Stimulated activated CD8-positive, alpha-beta memory T cell treated with anti-CD3 and anti-CD28 coated beads, Interleukin-4, amount 100 ng/mL, for 48 hours (primary cell): ENCODE data around the gene MSH2.
A peak's percentile ranks its signal among the peaks of the same experiment; 100 is the strongest.
"Not testable (repeated sequence)": the region's sequence is repeated elsewhere in the genome, so short reads cannot be mapped to it uniquely, and the experiment has no call there.

Source experiments
- DNase-seq: peaks from one replicate; pipeline ENCODE4 v3.0.0-alpha.2; 2020

MSH2 gene

GRCh38 chr2:47402805-47403608, at the start of gene MSH2:
TSS of gene MSH2 (plus strand) at chr2:47403156. CDS start at chr2:47403192, 36 bp downstream.
- DNase-seq, result peak; percentile 94

GRCh38 chr2:47354013-47354847, 48.7 kb upstream of the MSH2 start:
- DNase-seq, result no peak

- DNase-seq, result no peak
Measured at GRCh38 chr2:47354848-47355204, 48.1 kb upstream of the MSH2 start.

- DNase-seq, result no peak
Measured at GRCh38 chr2:47357483-47357882, 45.5 kb upstream of the MSH2 start.

- no peak for DNase-seq
Measured at GRCh38 chr2:47359375-47359868, 43.5 kb upstream of the MSH2 start.

GRCh38 chr2:47360283-47360682, 42.7 kb upstream of the MSH2 start:
- no peak for DNase-seq

GRCh38 chr2:47360927-47361326, 42.0 kb upstream of the MSH2 start:
- DNase-seq, result no peak

GRCh38 chr2:47361505-47362229, 41.3 kb upstream of the MSH2 start:
- DNase-seq, result not testable (repeated sequence)

- DNase-seq, result no peak
Measured at GRCh38 chr2:47373747-47374146, 29.2 kb upstream of the MSH2 start.

GRCh38 chr2:47375307-47375706, 27.6 kb upstream of the MSH2 start:
- DNase-seq, result no peak

GRCh38 chr2:47379384-47379783, 23.6 kb upstream of the MSH2 start:
- no peak for DNase-seq

- no peak for DNase-seq
Measured at GRCh38 chr2:47381408-47381807, 21.5 kb upstream of the MSH2 start.

- no peak for DNase-seq
Measured at GRCh38 chr2:47386551-47386950, 16.4 kb upstream of the MSH2 start.

- no peak for DNase-seq
Measured at GRCh38 chr2:47388888-47389287, 14.1 kb upstream of the MSH2 start.

GRCh38 chr2:47389692-47390091, 13.3 kb upstream of the MSH2 start:
- no peak for DNase-seq

- no peak for DNase-seq
Measured at GRCh38 chr2:47401789-47402554, 984 bp upstream of the MSH2 start.

GRCh38 chr2:47402555-47402804, 476 bp upstream of the MSH2 start:
- no peak for DNase-seq

GRCh38 chr2:47403609-47404193, 745 bp downstream of the MSH2 start:
- no peak for DNase-seq

GRCh38 chr2:47404356-47404755, 1.4 kb downstream of the MSH2 start:
- no peak for DNase-seq

GRCh38 chr2:47405757-47406156, 2.8 kb downstream of the MSH2 start:
- DNase-seq, result no peak

GRCh38 chr2:47406649-47407330, 3.8 kb downstream of the MSH2 start:
- DNase-seq, result not testable (repeated sequence)

- not testable (repeated sequence) for DNase-seq
Measured at GRCh38 chr2:47407976-47408375, 5.0 kb downstream of the MSH2 start.
